Upper lobe of left lung (tissue), 6 donors: ENCODE measurements around the gene TCTA. TPM values are rescaled to one million over a fixed set of nuclear protein-coding genes. Genes with fewer than 3 reads are reported as not detected.
A peak's percentile ranks its signal among the peaks of the same experiment; 100 is the strongest.

Experiments used
- ATAC-seq, 2 donors: fragments of 200-7000 bp; cut with Tn5 transposase; one replicate each; pipeline ENCODE4 v1.9.1; 2022; ENCODE audit warnings: mild to moderate bottlenecking in 2 of 2, moderate library complexity in 2 of 2; ENCODE audit not compliant: low FRiP score in 2 of 2
- DNase-seq, 2 donors: peaks; one replicate each; pipeline ENCODE4 v3.0.0-alpha.2; 2019 to 2020
- H3K27ac ChIP-seq, 4 donors: fragments of 200-600 bp; sonication (generic); one replicate each; pipeline ENCODE4 v1.5.1; 2016 to 2019
- H3K27me3 ChIP-seq, 4 donors: fragments of 200-600 bp; sonication (generic); one replicate each; pipeline ENCODE4 v1.5.1; 2017 to 2019
- H3K36me3 ChIP-seq, 4 donors: fragments of 200-600 bp; sonication (generic); one replicate each; pipeline ENCODE4 v1.5.1; 2016 to 2019
- H3K4me1 ChIP-seq, 4 donors: fragments of 200-600 bp; sonication (generic); one replicate each; pipeline ENCODE4 v1.5.1; 2018 to 2019
- H3K4me3 ChIP-seq, 4 donors: fragments of 200-600 bp; sonication (generic); one replicate each; pipeline ENCODE4 v1.5.1; 2017 to 2019; ENCODE audit warnings: mild to moderate bottlenecking in 2 of 4, moderate library complexity in 1 of 4
- H3K9me3 ChIP-seq, 4 donors: fragments of 200-600 bp; sonication (generic); one replicate each; pipeline ENCODE4 v1.5.1; 2018 to 2019
- EP300 ChIP-seq, 4 donors: sonication (generic); formaldehyde crosslinking; IDR thresholded peaks; one replicate each; pipeline ENCODE4 v1.5.1; 2017; ENCODE audit warnings: antibody characterized with exemption in 4 of 4, control low read depth in 2 of 4
- POLR2A ChIP-seq, 4 donors: fragments of 450-650 bp; IDR thresholded peaks; one replicate each; pipeline ENCODE4 v1.5.1; 2016 to 2017; ENCODE audit warnings: antibody characterized with exemption in 4 of 4, mild to moderate bottlenecking in 2 of 4
- POLR2AphosphoS5 ChIP-seq, 2 donors: sonication (generic); formaldehyde crosslinking; IDR thresholded peaks; one replicate each; pipeline ENCODE4 v1.5.1; 2017; ENCODE audit warnings: antibody characterized with exemption in 2 of 2
- WGBS, 2 donors: methylation state at CpG; one replicate each; pipeline ENCODE4 v1.1.5; 2017 to 2018; 5-methylcytosine and 5-hydroxymethylcytosine counted together
- total RNA-seq, 6 donors: library from RNA; depleted of rRNA in 4 of 6; stranded (reverse); fragments of >200 nt in 4 of 6; gene quantifications; one replicate each; pipeline versions ENCODE4 v1.1.0 to v1.2.1, GENCODE V29; 2016 to 2021
- TF ChIP-seq, protein P1 (sequence below), 6 experiments: fragments of 450-650 bp in 4 of 6; fragments of 200-600 bp in 2 of 6; sonication (generic) in 2 of 6; IDR thresholded peaks; one replicate each; pipeline ENCODE4 v1.5.1; 2016 to 2019; ENCODE audit warnings: antibody characterized with exemption in 6 of 6
- donor health status: DM: no; HTN: no; CAD: no; lungs with moderate emphysema.
- donor health status: DM: no; HTN: yes; CAD: no; lungs with severe emphysema.

Gene TCTA, protein sequence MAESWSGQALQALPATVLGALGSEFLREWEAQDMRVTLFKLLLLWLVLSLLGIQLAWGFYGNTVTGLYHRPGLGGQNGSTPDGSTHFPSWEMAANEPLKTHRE
- total RNA-seq: 10 to 100 TPM; 21.8 to 52.3 (median 39.5) TPM

DNA sequence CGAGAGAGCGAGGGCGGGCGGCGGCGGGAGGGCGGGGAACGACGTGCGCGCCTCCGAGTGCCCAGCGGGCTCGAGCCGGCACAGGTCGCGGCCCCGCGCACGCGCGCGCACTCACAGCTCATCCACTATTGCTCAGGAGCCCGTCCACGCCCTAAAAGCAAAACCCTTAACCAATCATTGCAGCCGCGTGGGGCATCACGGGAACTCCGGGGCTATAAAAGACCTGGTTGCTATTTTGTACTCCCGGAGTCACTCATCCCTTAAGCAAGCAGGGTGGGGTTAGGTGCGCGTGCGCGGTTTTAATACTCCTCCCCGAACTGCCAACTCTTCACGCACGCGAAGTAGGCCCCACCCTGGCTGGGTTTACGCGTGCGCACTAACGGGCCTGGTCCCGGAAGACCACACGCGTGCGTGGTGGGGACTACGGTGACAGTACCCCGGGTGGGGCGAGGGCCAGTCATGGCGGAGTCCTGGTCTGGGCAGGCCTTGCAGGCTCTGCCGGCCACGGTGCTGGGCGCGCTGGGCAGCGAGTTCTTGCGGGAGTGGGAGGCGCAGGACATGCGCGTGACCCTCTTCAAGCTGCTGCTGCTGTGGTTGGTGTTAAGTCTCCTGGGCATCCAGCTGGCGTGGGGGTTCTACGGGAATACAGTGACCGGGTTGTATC, at the start of gene TCTA, which contains the start of gene RHOA:
Gene TCTA (plus strand): TSS at position 456 of the 664 bp plus-strand sequence. CDS start 4 bp downstream, at position 460.
Gene RHOA (minus strand): TSS at position 9 of the 664 bp plus-strand sequence. CDS start 36,387 bp downstream, outside the sequence.
- TF ChIP-seq, protein P1, sequence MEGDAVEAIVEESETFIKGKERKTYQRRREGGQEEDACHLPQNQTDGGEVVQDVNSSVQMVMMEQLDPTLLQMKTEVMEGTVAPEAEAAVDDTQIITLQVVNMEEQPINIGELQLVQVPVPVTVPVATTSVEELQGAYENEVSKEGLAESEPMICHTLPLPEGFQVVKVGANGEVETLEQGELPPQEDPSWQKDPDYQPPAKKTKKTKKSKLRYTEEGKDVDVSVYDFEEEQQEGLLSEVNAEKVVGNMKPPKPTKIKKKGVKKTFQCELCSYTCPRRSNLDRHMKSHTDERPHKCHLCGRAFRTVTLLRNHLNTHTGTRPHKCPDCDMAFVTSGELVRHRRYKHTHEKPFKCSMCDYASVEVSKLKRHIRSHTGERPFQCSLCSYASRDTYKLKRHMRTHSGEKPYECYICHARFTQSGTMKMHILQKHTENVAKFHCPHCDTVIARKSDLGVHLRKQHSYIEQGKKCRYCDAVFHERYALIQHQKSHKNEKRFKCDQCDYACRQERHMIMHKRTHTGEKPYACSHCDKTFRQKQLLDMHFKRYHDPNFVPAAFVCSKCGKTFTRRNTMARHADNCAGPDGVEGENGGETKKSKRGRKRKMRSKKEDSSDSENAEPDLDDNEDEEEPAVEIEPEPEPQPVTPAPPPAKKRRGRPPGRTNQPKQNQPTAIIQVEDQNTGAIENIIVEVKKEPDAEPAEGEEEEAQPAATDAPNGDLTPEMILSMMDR (IDR thresholded peaks at IDR 0.05): peak in 1 of 6 experiments; percentile 40
- TF ChIP-seq POLR2AphosphoS5 (IDR thresholded peaks at IDR 0.05): peak; percentile 98 to 99
- TF ChIP-seq EP300 (IDR thresholded peaks at IDR 0.05): peak in 1 of 4 donors; percentile 65
- TF ChIP-seq POLR2A (IDR thresholded peaks at IDR 0.05): peak; percentile 76 to 96 (median 90)
- ATAC-seq (peak; percentile 96 to 98), DNase-seq (peak; percentile 100)
- Histone ChIP-seq H3K9me3 (no peaks in the 10 kb centered on the region), H3K4me1 (peaks cover 68 to 78% (median 70%) of the 10 kb centered on the region in 4 donors), H3K27me3 (no peaks in the 10 kb centered on the region), H3K36me3 (peaks cover 0 to 22% (median 4%) of the 10 kb centered on the region in 4 donors), H3K27ac (peak within 1 kb of the TSS; percentile 97 to 100 (median 98)), H3K4me3 (peak within 1 kb of the TSS; percentile 70 to 93 (median 89))
- WGBS, 2 donors: 1% methylated on average over 22 of the region's 62 CpGs; no CpG with 5 or more reads in 1 of the 2 donors

DNA sequence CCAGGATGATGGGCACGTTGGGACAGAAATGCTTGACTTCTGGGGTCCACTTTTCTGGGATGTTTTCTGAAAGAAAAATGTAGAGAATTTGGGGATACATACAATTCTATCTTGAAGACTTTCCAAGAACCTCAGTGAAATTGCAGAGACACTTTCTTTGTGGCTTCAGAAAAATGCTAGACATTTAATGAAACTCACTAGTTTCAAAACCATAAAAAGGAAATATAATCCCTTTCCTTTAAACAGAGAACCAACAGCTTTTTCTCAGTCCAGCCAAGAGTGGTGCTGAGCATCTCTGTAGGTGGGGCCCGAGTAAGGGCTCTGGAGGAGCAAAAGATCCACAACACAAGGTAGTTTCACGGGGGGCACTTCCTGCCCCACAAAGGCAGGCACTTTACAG, 49.7 kb upstream of the TCTA start:
- H3K27ac ChIP-seq: peak overlapping the region in 2 of 4 donors; percentile 3 to 7
- H3K36me3 ChIP-seq: peaks cover 35 to 90% (median 66%) of the 10 kb centered on the region in 4 donors
- 67 to 74% methylated on average over 3 of the region's 3 CpGs for WGBS, 2 donors

DNA sequence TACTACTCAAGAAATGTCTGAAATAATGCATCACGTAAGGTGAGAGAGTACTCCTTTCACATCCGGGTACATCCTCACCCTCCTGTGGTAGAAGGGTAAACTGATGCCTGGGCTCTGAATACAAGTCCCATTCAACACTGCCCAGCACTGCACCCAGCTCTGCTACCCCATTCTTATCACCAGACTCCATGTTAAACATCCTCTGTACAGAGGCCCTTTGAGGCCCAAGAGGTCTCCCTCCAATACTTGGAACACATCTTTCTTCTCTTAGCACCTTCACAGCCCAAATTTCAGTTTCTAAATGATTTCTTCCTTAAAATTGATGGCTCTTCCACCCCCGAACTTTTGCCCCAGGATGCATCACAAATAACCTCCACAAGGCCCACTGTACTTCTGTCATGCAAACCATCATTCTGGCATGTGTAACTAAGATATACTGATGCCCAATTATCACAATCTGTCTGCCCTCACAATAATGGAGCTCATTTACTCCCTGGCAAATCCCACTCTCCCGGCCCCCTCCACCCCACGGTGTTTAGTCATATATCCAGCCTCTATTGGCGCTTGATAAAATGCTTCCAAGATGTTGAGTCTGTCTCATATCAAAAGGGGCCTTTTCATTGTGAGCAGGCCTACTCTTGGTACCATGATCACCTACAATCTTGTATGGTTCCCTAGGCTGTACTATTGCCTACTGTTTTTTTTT, 41.5 kb upstream of the TCTA start:
- H3K9me3 ChIP-seq: no peaks in the 10 kb centered on the region
- H3K4me3 ChIP-seq: no peak overlapping the region
- ATAC-seq (no peak), DNase-seq (no peak)
- TF ChIP-seq EP300 (IDR thresholded peaks at IDR 0.05) (no peak), POLR2A (IDR thresholded peaks at IDR 0.05) (no peak), POLR2AphosphoS5 (IDR thresholded peaks at IDR 0.05) (no peak)
- TF ChIP-seq, protein P1 (IDR thresholded peaks at IDR 0.05): no peak
- peaks cover 31 to 96% (median 77%) of the 10 kb centered on the region in 4 donors for H3K36me3 ChIP-seq
- WGBS, 2 donors: 93 to 94% methylated on average over 6 of the region's 6 CpGs
- no peaks in the 10 kb centered on the region for H3K27me3 ChIP-seq
- H3K4me1 ChIP-seq: peaks cover 0 to 10% (median 1%) of the 10 kb centered on the region in 4 donors
- no peak overlapping the region for H3K27ac ChIP-seq

More for the DNA sequence above, 49.7 kb upstream of the TCTA start:
- Histone ChIP-seq H3K4me3 (no peak overlapping the region), H3K4me1 (peaks cover 12 to 30% (median 19%) of the 10 kb centered on the region in 4 donors), H3K27me3 (no peaks in the 10 kb centered on the region), H3K9me3 (no peaks in the 10 kb centered on the region)
- TF ChIP-seq POLR2A (IDR thresholded peaks at IDR 0.05) (no peak), EP300 (IDR thresholded peaks at IDR 0.05) (no peak), POLR2AphosphoS5 (IDR thresholded peaks at IDR 0.05) (no peak)
- TF ChIP-seq, protein P1 (IDR thresholded peaks at IDR 0.05): no peak
- no peak for ATAC-seq
- no peak for DNase-seq

DNA sequence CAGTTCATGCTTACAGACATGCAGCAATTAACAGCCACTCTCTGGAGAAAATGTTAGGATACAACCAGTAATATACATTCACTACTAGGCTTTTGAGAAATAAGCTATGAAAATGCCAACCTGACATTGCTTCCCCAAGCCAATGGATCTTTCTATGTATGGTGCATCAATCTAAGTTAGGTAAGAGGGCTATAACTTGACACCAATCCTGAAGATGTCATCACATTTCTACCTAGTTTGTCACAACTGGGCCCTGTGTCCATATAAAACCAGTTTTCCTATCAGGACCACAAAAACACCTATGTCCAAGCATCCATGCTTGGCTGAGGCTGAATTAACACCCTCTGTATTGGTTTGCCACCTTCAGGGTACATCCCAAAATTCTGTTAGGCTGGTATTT, 40.3 kb upstream of the TCTA start:
- peaks cover 27 to 85% (median 69%) of the 10 kb centered on the region in 4 donors for H3K36me3 ChIP-seq
- ATAC-seq (no peak), DNase-seq (no peak)

More for the DNA sequence above, 40.3 kb upstream of the TCTA start:
- H3K4me1 ChIP-seq: peaks cover 3 to 13% (median 4%) of the 10 kb centered on the region in 4 donors
- H3K27me3 ChIP-seq: no peaks in the 10 kb centered on the region
- no peak overlapping the region for H3K27ac ChIP-seq
- TF ChIP-seq POLR2AphosphoS5 (IDR thresholded peaks at IDR 0.05) (no peak), POLR2A (IDR thresholded peaks at IDR 0.05) (no peak), EP300 (IDR thresholded peaks at IDR 0.05) (no peak)
- TF ChIP-seq, protein P1 (IDR thresholded peaks at IDR 0.05): no peak
- no peak overlapping the region for H3K4me3 ChIP-seq
- no peaks in the 10 kb centered on the region for H3K9me3 ChIP-seq
